ENCODE results near the gene KATNAL2.
A peak's percentile ranks its signal among the peaks of the same experiment; 100 is the strongest.

The KATNAL2 gene, protein sequence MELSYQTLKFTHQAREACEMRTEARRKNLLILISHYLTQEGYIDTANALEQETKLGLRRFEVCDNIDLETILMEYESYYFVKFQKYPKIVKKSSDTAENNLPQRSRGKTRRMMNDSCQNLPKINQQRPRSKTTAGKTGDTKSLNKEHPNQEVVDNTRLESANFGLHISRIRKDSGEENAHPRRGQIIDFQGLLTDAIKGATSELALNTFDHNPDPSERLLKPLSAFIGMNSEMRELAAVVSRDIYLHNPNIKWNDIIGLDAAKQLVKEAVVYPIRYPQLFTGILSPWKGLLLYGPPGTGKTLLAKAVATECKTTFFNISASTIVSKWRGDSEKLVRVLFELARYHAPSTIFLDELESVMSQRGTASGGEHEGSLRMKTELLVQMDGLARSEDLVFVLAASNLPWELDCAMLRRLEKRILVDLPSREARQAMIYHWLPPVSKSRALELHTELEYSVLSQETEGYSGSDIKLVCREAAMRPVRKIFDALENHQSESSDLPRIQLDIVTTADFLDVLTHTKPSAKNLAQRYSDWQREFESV

DNA sequence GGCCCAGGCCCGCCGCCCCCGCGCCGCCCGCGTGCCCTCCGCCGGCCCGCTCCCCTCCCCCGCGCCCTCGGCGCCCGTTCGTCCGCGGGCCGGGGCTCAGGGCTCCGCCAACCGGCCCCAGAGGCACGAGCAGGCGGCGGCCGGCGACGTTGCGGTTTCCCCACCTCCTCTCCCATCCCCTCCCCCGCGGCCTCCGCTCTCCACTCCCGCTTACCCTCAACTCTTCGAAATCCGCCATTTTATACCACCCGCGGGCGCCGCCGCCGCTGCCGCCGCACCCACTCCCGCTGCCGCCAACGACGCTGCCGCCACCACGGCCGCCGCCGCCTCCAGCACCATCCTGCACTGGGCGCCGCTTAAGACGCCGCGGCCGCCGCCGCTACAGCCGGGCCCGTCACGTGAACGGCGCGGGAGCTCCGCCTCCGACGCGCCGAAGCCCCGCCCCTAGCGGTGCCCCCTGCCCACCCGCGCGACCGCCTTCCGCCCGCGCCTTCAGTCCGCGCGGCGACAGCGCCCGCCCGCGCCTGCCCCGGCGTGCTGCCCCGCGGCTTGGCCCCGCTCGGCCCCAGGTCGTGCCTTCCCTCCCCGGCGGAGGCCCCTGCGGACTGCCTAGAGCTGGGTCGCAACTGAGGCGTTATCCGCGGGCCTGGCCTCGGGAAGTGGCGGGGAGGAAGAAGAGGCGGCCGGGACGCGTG is at the start of gene KATNAL2, which contains the start of gene PIAS2:
TSS of gene KATNAL2 (plus strand) at position 495 of the 695 bp plus-strand sequence. CDS start 29,271 bp downstream, outside the sequence.
TSS of gene PIAS2 (minus strand) at position 400 of the 695 bp plus-strand sequence. CDS start at position 238, 162 bp downstream.
- peak; percentile 59 to 77 (median 66) for DNase-seq

DNA sequence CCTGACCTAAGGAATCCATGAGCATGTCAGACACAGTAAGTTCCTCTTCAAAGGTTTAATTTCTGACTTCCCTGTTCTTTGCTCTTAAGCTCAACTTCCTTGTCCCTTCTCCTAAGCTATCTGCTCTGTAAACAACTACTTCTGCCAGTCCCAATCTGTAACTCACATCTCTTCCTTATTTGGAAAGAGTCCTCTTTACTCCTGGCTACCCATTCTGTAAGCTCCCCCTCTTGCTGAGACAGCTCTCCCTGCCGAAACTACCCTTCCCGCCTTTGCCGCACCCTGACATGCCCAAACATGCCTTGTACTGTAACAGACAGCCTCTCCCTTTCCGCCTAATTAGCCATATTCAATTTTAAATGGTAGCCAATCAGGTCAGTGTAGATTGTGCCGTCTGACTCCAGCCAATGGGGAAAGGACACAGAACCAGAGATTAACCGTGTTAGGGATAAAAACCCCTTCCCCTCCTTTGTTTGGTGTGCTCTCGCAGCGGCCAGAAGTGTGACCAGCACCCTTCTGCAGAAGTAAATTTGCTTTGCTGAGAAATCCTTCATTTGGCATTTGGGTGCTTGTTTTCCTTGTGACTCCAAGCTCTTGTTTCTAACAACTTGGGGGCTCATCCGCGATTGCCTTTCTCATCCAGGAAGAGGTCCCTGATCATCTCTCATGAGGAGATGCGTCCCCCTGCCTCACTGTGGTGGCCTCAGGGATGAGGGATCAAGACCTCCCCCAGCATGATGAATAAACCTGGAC is 49.1 kb upstream of the KATNAL2 start:
- no peak for DNase-seq

DNA sequence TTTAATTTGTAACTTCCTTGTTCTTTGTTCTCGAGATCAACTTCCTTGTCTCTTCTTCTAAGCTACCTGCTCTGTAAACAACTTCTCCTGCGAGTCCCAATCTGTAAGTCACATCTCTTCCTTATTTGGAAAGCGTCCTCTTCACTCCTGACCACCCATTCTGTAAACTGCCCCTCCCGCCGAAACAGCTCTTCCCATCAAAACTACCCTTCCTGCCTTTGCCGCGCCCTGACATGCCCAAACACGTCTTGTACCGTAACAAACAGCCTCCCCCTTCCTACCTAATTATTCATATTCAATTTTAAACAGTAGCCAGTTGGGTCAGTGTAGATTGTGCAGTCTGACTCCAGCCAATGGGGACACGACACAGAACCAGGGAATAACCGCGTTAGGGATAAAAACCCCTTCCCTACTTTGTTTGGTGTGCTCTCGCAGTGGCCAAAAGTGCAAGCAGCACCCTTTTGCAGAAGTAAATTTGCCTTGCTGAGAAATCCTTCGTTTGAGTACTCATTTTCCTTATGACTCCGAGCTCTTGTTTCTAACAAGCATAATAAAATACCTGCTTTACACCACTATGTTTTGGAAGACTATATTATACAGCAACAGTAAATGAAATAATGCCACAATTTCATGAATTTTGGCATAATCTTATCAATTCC is 39.9 kb upstream of the KATNAL2 start:
- DNase-seq, result no peak

DNA sequence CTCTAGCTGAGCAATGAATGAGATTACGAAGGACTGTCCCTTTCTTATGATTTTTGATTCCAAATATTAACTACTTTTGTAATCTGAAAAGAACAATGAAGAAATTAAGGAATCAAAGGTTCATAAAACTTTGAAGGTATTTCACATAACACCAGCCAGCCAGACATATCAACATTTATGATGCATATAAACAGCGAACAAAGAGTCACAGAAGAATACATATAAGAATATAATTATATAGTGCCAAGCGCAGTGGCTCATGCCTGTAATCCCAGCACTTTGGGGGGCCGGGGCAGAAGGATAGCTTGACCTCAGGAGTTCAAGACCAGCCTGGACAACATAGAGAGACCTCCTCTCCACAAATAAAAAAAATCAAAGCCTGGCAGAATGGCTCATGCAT is 34.2 kb upstream of the KATNAL2 start:
- DNase-seq, result no peak

DNA sequence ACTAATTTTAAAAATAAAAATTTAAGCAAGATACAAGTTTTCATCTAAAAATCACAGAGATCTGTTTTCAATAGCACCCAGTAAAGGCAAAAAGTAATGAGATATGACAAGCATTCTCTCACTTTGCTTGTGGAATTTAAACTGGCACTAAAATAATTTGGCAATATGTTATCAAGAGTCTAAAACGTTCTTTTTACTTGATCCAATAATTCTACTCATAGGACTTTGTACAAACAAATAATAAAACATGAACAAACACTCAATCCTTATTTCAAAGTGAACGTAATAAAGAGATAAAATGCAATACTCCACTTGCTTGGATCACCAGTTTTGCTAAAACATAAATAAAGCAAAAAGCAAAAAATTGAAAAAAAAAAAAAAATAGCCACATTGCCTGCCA is 30.5 kb upstream of the KATNAL2 start:
- DNase-seq, result no peak

DNA sequence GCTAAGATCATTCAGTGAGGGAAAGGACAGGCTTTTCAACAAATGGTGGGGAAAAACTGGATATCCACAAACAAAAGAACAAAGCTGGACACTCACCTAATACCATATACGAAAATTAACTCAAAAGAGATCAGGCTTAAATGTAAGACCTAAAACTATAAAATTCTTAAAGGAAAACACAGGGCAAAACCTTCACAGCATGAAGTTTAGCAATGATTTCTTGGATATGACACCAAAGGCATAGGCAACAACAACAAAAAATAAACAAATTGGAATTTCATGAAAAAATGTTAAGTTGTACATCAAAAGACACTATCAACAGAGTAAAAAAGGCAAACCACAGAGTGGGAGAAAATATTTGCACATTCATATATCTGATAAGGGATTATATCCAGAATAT is 28.4 kb upstream of the KATNAL2 start:
- DNase-seq, result no peak

DNA sequence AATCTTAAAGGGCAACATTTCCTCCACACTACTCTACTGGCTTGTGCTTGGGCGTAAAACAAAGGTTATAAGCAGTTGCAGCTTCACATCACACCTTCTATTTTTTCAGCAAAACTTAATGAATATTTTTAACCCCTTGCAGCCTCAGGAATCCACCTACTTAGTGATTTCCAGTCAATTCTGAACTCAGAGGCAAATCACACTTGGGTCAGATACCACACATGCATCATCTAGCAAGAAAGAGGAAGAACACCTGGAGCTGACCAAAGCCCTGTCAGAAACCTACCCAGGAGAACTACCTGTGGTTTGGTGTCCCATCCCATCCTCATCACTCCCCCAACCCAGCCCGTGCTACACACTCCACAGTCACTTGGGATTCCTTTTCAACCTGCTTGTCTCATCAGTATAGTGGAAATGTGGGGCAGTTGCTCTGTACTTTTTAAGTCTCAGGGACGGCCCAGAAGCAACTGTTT is 25.6 kb upstream of the KATNAL2 start:
- DNase-seq, result no peak

DNA sequence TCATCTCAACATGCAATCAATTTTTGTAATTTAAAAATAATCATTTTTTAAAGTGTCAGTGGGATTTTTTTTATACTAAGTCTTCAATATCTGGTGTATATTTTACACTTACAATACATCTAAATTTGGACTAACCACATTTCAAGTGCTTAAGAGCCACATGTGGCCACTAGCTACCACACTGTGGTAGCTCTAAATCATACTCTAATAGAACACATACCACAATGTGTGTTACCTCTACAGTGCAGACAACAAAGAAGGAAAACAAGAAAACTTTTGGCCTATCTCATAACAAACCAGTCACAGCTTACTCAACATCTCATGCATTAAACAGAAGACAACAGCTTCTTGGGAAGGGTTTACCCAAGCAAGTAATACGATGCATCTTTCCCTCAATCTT is 24.6 kb upstream of the KATNAL2 start:
- DNase-seq, result no peak

DNA sequence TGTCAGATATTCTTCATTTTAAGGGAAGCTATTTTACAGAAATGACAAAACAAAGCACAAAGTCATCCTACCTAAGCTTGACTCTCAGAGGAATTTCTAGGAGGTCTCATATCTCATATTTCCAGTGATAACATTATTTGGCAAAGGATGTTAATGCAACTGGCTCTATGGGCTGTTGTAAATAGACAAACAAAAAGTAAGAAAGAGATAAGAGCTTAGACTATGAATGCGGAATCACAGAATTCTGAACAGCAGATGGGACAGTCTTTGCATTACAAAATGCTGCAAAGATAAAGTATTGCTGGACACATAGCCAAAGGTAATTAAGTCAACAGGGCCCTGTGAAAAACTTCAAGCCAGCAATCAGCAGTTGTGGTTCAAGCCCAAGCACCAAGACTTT is 24.0 kb upstream of the KATNAL2 start:
- no peak for DNase-seq

DNA sequence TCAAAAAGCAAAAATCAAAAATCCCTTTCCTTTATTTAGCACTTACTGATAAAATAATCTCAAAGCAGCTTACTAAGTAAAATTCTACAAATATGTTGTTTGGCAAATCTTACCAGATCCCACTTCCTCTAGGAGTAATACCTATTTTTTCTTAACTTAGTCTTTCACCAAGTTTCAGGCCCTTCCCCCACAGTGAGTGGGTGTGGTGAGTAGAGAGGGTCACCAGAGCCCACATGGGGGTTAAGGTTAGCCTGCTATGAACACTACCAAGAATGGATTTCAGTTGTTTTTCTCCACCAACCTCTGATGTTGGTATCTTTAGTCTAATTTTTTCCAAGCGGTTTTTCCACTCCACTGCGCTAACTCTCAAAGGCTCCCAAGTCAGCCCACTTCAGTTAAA is 23.3 kb upstream of the KATNAL2 start:
- no peak for DNase-seq

DNA sequence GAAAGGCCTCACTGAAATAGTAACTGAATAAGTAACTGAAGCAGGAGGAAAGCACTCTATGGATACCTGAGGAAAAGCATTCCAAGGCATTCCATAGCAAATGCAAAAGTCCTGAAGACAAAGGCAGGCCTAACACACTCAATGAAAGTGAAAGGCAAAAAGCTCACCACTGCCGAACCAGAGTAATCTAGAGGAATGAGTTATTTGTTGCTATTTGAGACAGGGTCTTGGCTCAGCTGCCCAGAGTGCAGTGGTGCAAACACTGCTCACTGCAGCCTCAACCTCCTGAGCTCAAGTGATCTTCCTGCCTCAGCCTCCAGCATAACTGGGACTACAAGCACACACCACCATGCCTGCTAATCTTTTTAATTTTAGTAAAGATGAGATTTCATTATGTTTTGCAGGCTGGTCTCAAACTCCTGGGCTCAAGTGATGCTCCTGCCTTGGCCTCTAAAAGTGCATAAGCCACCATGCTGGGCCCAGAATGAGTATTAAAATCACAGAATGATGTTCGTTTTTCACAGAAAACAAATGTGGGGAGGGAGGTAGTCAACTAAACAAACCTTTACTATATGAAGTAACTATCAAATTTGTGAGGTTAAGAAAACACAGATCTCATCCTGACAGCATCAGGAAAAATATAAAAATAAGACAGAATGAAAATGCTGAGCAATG is 18.0 kb upstream of the KATNAL2 start:
- no peak for DNase-seq

DNA sequence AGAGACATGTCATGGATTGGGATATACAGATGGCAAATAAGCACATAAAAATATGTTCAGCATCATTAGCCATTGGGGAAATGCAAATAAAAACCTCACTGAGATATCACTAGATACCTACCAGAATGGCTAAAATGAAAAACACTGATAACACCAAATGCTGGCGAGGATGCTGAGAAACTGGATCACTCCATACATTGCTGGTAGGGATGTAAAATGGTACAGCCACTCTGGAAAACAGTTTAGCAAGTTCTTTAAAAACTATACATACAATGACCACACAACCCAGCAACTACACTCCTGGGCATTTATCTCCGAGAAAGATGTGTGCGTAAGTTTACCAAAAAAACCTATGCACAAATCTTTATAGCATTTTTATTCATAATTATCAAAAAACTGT is 14.0 kb upstream of the KATNAL2 start:
- DNase-seq, result no peak

DNA sequence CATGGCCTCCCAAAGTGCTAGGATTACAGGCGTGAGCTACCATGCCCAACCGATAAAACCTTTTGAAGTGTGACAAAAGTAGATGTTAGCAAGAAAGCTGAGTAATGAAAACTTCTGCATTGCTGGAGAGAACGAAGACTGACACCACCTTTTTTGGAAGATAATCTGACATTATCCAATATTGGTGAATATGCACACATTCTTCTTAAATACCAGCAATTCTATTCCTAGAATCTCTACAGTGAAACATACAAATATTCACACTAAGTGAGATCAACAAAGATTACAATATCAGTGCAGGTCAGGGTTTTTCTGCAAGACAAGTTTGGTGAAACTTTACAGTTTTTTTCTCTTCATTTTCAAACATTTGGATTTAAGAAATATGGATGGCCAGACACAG is 7.9 kb upstream of the KATNAL2 start:
- DNase-seq, result no peak

DNA sequence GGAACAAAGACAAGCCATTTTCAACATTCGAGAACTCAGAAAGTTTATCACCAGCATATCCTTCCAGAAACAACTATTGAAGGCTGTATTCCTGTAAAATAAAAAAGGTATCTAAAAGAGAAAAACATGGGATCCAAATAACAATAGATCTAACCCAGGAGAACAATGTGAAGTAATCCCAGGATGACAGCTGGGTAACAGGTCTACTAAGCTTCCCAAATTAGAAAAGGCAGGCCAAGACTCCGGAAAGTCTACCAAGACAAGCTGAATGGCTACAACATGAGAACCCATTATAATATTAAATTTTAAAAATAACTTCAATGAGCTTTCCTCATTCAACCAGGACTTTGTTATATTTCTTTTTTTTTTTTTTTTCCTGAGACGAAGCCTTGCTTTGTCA is 6.5 kb upstream of the KATNAL2 start:
- no peak for DNase-seq

DNA sequence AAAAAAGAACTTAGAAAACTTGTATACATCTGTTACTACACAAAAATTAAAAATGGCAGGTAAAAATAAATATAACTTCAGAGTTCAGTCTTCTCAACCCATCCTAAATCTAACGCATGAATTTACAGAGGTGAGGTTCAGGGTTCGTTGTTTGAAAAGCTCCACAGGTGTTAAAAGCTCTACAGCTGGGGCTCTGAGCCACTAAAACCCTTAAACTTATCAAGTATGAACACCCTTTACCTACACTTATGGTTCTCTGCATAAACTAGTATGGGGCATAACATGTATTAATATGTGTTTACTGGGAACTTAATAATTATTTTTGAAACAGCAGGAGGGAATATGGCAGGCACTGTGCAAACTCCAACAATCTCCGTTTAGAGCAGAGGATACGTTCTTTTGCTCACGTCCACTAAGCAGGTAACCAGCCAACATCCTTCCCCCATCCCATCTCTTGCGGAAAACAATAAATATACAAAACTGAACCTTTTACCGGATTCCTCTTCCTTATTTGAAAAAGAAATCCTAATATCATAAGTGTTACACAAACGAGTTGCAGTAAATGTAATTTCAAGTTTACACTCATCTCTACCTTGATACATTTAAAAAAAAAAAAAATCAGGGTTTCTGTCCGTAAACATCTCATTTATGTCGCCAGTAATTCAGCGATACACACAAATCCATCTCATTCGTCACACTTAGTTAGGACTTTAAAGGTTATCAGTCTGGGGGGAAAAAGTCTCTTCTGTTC is 1.4 kb upstream of the KATNAL2 start:
- no peak for DNase-seq

DNA sequence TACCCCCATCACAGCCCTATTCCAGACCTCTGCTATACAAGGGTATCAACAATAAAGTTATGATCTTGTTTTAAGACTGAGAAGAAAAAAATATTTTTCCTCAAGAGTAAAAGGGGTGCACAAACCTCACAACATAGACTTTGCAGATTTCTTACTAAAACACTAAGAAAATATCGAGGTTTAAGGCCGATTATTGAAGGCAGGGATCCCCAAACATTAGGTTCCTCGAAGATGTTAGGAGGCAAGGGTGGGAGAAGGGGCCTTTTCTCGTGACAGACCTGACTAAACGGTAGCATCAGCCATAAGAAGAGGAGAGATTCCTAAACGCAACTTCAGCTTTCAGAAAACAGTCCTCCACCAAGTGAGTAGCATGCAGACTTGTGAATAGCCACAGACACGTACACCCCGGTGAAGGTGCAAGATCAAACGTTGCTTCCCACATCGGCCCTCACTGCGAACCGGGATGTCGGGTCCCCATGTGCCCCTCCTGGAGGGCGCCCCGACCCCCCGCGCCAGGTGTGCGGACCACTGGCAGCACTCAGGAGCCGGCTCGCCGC is 773 bp upstream of the KATNAL2 start:
- DNase-seq, result peak in 5 of 6 experiments; percentile 29 to 76 (median 39)

DNA sequence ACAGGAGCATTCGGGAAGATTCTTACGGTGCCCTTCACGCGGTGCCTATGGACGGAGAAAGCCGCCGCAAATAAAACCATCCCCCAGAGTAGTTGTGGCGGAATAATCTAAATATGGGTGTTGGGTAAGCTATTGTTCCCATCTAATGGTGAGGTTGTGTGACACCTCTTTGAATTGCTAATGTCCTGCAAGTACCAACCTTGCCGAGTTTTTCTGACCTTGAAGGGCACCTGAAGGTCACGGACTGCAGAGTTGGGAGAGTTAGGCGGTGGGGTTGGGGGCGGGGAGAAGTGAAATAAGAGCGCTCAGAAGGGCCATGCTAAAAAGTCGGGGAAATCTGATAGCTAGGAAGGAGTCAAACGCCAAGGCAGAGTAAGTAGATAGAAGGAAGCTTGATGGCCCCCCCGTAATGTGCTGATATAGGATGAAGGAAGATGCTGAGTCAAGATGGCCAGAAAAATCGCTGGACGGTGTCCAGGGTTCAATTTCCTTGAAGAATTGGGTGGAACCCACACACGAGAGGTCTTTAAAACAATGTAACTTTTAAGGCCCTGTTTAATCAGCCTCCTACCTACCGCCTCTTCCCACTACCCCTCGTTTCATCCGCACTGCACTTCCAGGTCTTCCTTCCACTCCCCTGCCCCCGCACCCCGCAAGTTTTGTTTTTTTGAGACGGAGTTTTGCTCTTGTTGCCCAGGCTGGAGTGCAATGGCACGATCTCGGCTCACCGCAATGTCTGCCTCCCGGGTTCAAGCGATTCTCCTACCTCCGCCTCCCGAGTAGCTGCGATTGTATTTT is 600 bp downstream of the KATNAL2 start:
- peak in 2 of 6 experiments; percentile 19 to 30 for DNase-seq

DNA sequence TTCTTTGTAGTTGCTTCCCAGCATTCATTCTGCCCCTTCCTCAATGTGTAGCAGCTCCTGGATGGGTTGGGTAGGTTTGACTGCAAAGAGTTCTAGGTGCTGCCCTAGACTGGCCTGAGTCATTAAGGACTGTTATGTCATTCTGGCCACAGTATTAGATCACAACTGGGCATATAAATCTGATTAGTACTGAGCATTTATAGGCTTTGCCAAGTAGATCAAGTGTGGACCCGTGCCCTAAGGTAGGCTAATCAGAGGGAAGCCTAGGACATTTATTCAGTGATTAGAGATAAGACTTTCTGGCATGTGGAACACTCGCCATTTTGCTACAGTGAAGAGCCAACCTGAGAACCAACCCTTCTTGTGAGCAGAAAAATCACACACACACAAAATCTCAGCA is 2.7 kb downstream of the KATNAL2 start:
- no peak for DNase-seq

DNA sequence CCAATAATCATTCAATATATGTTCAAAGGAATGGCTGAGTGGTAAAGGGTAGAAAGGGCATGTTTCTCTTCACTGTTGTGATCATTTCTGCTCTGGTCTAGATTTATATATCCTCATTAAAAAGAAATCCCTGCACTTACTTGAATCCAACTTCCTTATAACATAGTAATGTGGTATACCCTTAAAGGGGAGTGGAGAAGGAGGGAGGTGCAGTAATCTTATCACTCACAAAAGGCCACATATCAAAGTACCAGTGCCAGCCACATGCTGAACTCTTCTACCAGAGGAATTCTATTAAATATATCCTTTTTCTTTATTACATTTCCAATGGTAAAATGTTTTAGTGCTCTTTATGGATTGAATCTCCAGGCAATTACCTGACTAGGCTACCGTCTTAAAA is 3.3 kb downstream of the KATNAL2 start:
- no peak for DNase-seq
